ENCODE measurements around the gene KMO.

Gene KMO

GRCh38 chr1:241553886-241554592 lies 21.9 kb downstream of the KMO start:
- no peak overlapping the region for H3K4me3 ChIP-seq
- no peak for TF ChIP-seq CTCF (IDR thresholded peaks at IDR 0.05)
- H3K27ac ChIP-seq, result no peak overlapping the region
- DNase-seq (ENCODE audit: low spot score), result no peak

GRCh38 chr1:241555526-241555925 lies 23.3 kb downstream of the KMO start:
- no peak for DNase-seq (ENCODE audit: low spot score)
- no peak for TF ChIP-seq CTCF (IDR thresholded peaks at IDR 0.05)

GRCh38 chr1:241557031-241557430 lies 24.9 kb downstream of the KMO start:
- no peak for TF ChIP-seq CTCF (IDR thresholded peaks at IDR 0.05)
- DNase-seq (ENCODE audit: low spot score), result no peak

More at GRCh38 chr1:241555526-241555925, 23.3 kb downstream of the KMO start:
- no peak overlapping the region for H3K4me3 ChIP-seq
- H3K27ac ChIP-seq, result no peak overlapping the region

GRCh38 chr1:241557551-241558193 lies 25.5 kb downstream of the KMO start:
- no peak for DNase-seq (ENCODE audit: low spot score)
- no peak overlapping the region for H3K4me3 ChIP-seq
- no peak for TF ChIP-seq CTCF (IDR thresholded peaks at IDR 0.05)
- H3K27ac ChIP-seq, result no peak overlapping the region

More at GRCh38 chr1:241557031-241557430, 24.9 kb downstream of the KMO start:
- H3K27ac ChIP-seq, result no peak overlapping the region
- no peak overlapping the region for H3K4me3 ChIP-seq

- no peak for DNase-seq (ENCODE audit: low spot score)
- TF ChIP-seq CTCF (IDR thresholded peaks at IDR 0.05), result no peak
- H3K4me3 ChIP-seq, result no peak overlapping the region
Observed at GRCh38 chr1:241560146-241560848, 28.1 kb downstream of the KMO start.

GRCh38 chr1:241560849-241561187 lies 28.6 kb downstream of the KMO start:
- H3K27ac ChIP-seq, result no peak overlapping the region
- no peak overlapping the region for H3K4me3 ChIP-seq
- TF ChIP-seq CTCF (IDR thresholded peaks at IDR 0.05), result no peak
- no peak for DNase-seq (ENCODE audit: low spot score)

More at GRCh38 chr1:241560146-241560848, 28.1 kb downstream of the KMO start:
- no peak overlapping the region for H3K27ac ChIP-seq
